ENCODE results near the gene ALDH1L1.

DNA sequence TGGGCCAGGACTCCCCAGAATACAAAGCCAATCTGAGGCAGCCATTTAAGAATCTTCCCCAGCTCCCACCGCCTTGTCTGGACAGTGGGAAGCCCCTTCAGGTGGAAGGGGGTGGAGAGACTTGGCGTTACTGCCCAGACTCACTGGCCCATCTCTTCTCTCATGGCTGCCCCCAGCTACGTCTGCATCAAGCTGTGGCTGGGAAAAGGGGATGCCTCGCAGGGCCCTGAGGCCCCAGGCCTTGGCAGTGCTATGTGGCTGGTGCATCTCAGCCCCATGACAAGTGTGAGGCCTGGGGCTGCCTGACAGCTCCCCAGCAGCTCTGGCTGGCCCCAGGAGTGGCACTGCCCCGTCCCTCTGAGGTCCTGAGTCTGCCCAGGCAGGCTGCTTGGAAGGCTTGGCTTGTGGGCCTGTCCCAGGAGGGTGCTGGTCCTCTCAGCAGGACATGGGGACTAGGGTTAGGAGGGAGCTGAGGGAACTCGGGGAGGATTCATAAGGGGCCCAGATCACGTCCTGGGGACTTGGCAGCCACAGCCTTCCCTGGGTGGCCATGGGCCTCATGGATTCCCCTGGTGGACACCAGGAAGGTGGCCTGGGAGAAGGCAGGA, 76.3 kb downstream of the ALDH1L1 start:
- TF ChIP-seq, protein P1, sequence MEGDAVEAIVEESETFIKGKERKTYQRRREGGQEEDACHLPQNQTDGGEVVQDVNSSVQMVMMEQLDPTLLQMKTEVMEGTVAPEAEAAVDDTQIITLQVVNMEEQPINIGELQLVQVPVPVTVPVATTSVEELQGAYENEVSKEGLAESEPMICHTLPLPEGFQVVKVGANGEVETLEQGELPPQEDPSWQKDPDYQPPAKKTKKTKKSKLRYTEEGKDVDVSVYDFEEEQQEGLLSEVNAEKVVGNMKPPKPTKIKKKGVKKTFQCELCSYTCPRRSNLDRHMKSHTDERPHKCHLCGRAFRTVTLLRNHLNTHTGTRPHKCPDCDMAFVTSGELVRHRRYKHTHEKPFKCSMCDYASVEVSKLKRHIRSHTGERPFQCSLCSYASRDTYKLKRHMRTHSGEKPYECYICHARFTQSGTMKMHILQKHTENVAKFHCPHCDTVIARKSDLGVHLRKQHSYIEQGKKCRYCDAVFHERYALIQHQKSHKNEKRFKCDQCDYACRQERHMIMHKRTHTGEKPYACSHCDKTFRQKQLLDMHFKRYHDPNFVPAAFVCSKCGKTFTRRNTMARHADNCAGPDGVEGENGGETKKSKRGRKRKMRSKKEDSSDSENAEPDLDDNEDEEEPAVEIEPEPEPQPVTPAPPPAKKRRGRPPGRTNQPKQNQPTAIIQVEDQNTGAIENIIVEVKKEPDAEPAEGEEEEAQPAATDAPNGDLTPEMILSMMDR (IDR thresholded peaks at IDR 0.05 in 4 of 5, conservative IDR thresholded peaks at IDR 0.05 in 1 of 5) = no peak
- TF ChIP-seq POLR2A (IDR thresholded peaks at IDR 0.05) = no peak
